ENCODE measurements around the gene FBF1.
A peak's percentile ranks its signal among the peaks of the same experiment; 100 is the strongest.
"Not testable (repeated sequence)": the region's sequence is repeated elsewhere in the genome, so short reads cannot be mapped to it uniquely, and the experiment has no call there.

FBF1 gene

DNA sequence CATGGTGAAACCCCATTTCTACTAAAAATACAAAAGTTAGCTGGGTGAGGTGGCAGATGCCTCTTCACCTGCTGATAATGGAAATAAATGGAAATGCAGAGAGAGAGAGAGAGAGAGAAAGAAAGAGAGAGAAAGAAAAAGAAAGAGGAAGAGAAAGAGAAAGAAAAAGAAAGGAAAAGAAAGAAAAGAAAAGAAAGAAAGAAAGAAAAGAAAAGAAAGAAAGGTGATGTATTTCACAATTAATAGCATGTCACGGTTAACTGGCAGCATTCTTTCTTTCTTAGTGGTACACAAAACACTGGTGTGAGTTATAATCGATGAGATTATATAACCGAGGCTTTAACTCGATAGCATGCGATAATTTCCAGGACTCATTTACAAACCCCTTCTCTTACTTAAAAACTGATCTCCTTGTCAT, 34.9 kb upstream of the FBF1 start:
- H4K20me1 ChIP-seq (ENCODE audit: control insufficient read depth, insufficient read depth, low read depth, low read length): no peaks in the 10 kb centered on the region
- peaks cover 25% of the 10 kb centered on the region for H3K79me2 ChIP-seq (ENCODE audit: control insufficient read depth, low read length)
- peaks cover 8% of the 10 kb centered on the region; the same call in 1 of the 2 replicates for H3F3A ChIP-seq (ENCODE audit: control insufficient read depth, insufficient read depth)
- H3K4me1 ChIP-seq (ENCODE audit: control insufficient read depth, low read length): peaks cover 21% of the 10 kb centered on the region
- H3K27me3 ChIP-seq (ENCODE audit: control insufficient read depth, low read length): no peaks in the 10 kb centered on the region
- no peak overlapping the region for H3K4me2 ChIP-seq (ENCODE audit: low read length)
- no peaks in the 10 kb centered on the region for H3K9me2 ChIP-seq (replicated peaks; ENCODE audit: control insufficient read depth, low read length)
- H3K9me3 ChIP-seq (ENCODE audit: control insufficient read depth, insufficient read depth, low read length): no peaks in the 10 kb centered on the region
- no peak for TF ChIP-seq EZH2phosphoT487 (IDR thresholded peaks at IDR 0.05; ENCODE audit: borderline replicate concordance, low read length)
- TF ChIP-seq, protein P1, sequence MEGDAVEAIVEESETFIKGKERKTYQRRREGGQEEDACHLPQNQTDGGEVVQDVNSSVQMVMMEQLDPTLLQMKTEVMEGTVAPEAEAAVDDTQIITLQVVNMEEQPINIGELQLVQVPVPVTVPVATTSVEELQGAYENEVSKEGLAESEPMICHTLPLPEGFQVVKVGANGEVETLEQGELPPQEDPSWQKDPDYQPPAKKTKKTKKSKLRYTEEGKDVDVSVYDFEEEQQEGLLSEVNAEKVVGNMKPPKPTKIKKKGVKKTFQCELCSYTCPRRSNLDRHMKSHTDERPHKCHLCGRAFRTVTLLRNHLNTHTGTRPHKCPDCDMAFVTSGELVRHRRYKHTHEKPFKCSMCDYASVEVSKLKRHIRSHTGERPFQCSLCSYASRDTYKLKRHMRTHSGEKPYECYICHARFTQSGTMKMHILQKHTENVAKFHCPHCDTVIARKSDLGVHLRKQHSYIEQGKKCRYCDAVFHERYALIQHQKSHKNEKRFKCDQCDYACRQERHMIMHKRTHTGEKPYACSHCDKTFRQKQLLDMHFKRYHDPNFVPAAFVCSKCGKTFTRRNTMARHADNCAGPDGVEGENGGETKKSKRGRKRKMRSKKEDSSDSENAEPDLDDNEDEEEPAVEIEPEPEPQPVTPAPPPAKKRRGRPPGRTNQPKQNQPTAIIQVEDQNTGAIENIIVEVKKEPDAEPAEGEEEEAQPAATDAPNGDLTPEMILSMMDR (IDR thresholded peaks at IDR 0.05; ENCODE audit: low read depth, low read length, poor library complexity, severe bottlenecking): no peak
- peaks cover 3% of the 10 kb centered on the region for H3K36me3 ChIP-seq (ENCODE audit: control insufficient read depth, low read length)
- H3K27ac ChIP-seq (ENCODE audit: low read depth, low read length): no peak overlapping the region
- no peak overlapping the region for H3K4me3 ChIP-seq (ENCODE audit: low read length)

DNA sequence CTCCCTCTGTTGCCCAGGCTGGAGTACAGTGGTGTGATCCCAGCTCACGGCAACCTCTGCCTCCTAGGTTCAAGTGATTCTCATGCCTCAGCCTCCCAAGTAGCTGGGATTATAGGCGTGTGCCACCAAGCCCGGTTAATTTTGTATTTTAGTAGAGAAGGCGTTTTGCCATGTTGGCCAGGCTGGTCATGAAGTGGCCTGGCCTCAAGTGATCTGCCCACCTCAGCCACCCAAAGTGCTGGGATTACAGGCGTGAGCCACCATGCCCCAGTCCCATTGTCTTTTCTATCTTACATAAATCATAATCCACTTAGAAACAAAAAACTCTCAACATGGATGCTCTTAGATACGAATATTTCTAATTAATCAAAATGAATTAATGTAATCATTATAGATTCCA, 34.3 kb upstream of the FBF1 start:
- H4K20me1 ChIP-seq (ENCODE audit: control insufficient read depth, insufficient read depth, low read depth, low read length); H3K36me3 ChIP-seq (ENCODE audit: control insufficient read depth, low read length); H3K27me3 ChIP-seq (ENCODE audit: control insufficient read depth, low read length); H3F3A ChIP-seq (ENCODE audit: control insufficient read depth, insufficient read depth); H3K4me3 ChIP-seq (ENCODE audit: low read length); H3K4me2 ChIP-seq (ENCODE audit: low read length); H3K27ac ChIP-seq (ENCODE audit: low read depth, low read length); H3K9me3 ChIP-seq (ENCODE audit: control insufficient read depth, insufficient read depth, low read length); H3K9me2 ChIP-seq (replicated peaks; ENCODE audit: control insufficient read depth, low read length): not testable (repeated sequence)
- peaks cover 19% of the 10 kb centered on the region for H3K79me2 ChIP-seq (ENCODE audit: control insufficient read depth, low read length)
- H3K4me1 ChIP-seq (ENCODE audit: control insufficient read depth, low read length): peaks cover 19% of the 10 kb centered on the region

DNA sequence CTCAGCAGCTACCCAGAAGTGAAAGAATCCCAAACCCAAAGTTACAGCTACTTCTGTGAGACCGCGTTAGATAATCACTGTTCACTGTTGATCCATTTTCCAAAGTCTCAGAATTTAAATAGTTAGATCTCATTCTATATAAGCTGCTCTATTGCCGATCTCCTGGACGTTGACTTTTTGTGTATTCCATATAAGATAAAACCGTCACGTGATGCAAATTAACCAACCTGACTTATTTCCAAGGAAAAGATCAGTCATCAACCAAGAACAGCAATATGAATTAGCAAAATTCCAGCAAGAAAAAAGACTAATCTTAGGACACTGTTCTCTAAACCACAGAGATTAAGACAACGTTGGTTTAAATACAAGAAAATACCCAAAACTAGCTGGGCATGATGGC, 29.8 kb upstream of the FBF1 start:
- TF ChIP-seq, protein P1 (IDR thresholded peaks at IDR 0.05; ENCODE audit: low read depth, low read length, poor library complexity, severe bottlenecking): no peak
- TF ChIP-seq EZH2phosphoT487 (IDR thresholded peaks at IDR 0.05; ENCODE audit: borderline replicate concordance, low read length): no peak
- 0 out of 2 replicates have a peak overlapping the region, but pooled peaks have one; percentile 50 for H3K4me2 ChIP-seq (ENCODE audit: low read length)
- peaks cover 4% of the 10 kb centered on the region; the same call in 1 of the 2 replicates for H3K36me3 ChIP-seq (ENCODE audit: control insufficient read depth, low read length)
- H3K9me2 ChIP-seq (replicated peaks; ENCODE audit: control insufficient read depth, low read length): no peaks in the 10 kb centered on the region
- H3K4me3 ChIP-seq (ENCODE audit: low read length): no peak overlapping the region
- no peaks in the 10 kb centered on the region; the same call in 1 of the 2 replicates for H3K79me2 ChIP-seq (ENCODE audit: control insufficient read depth, low read length)
- H3K27ac ChIP-seq (ENCODE audit: low read depth, low read length): no peak overlapping the region
- H3K27me3 ChIP-seq (ENCODE audit: control insufficient read depth, low read length): no peaks in the 10 kb centered on the region
- H3F3A ChIP-seq (ENCODE audit: control insufficient read depth, insufficient read depth): peaks cover 6% of the 10 kb centered on the region; the same call in 1 of the 2 replicates
- H3K9me3 ChIP-seq (ENCODE audit: control insufficient read depth, insufficient read depth, low read length): no peaks in the 10 kb centered on the region
- no peaks in the 10 kb centered on the region for H4K20me1 ChIP-seq (ENCODE audit: control insufficient read depth, insufficient read depth, low read depth, low read length)
- H3K4me1 ChIP-seq (ENCODE audit: control insufficient read depth, low read length): peaks cover 12% of the 10 kb centered on the region

DNA sequence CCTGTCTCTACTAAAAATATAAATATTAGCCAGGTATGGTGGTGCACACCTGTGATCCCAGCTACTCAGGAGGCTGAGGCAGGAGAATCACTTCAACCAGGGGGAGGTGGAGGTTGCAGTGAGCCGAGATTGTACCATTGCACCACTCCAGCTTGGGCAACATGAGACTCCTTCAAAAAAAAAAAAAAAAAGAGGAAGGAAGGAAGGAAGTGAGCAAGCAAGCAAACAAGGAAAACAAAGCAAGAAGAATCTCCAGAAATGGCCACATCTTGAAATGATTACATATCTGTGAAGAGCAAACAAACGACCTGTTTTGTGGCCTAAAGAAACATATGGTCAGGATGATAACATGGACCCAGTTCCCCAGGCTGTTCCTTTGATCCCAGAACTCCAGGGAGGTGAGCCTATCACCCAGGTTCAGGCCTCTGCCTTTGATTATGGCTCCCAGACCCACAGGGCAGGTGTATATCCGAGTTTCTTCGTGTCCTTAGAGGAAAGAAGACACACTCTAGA, 29.2 kb upstream of the FBF1 start:
- H3K27me3 ChIP-seq (ENCODE audit: control insufficient read depth, low read length): no peaks in the 10 kb centered on the region
- 0 out of 2 replicates have a peak overlapping the region, but pooled peaks have one; percentile 30 for H3K4me3 ChIP-seq (ENCODE audit: low read length)
- H3K9me2 ChIP-seq (replicated peaks; ENCODE audit: control insufficient read depth, low read length): no peaks in the 10 kb centered on the region
- H3K36me3 ChIP-seq (ENCODE audit: control insufficient read depth, low read length): peaks cover 4% of the 10 kb centered on the region; the same call in 1 of the 2 replicates
- no peaks in the 10 kb centered on the region; the same call in 1 of the 2 replicates for H3K79me2 ChIP-seq (ENCODE audit: control insufficient read depth, low read length)
- H3K9me3 ChIP-seq (ENCODE audit: control insufficient read depth, insufficient read depth, low read length): no peaks in the 10 kb centered on the region
- H3F3A ChIP-seq (ENCODE audit: control insufficient read depth, insufficient read depth): peaks cover 6% of the 10 kb centered on the region; the same call in 1 of the 2 replicates
- H4K20me1 ChIP-seq (ENCODE audit: control insufficient read depth, insufficient read depth, low read depth, low read length): no peaks in the 10 kb centered on the region
- H3K4me2 ChIP-seq (ENCODE audit: low read length): peak overlapping the region; percentile 50
- peaks cover 12% of the 10 kb centered on the region for H3K4me1 ChIP-seq (ENCODE audit: control insufficient read depth, low read length)
- H3K27ac ChIP-seq (ENCODE audit: low read depth, low read length): no peak overlapping the region
- TF ChIP-seq, protein P1 (IDR thresholded peaks at IDR 0.05; ENCODE audit: low read depth, low read length, poor library complexity, severe bottlenecking): no peak
- TF ChIP-seq EZH2phosphoT487 (IDR thresholded peaks at IDR 0.05; ENCODE audit: borderline replicate concordance, low read length): no peak

DNA sequence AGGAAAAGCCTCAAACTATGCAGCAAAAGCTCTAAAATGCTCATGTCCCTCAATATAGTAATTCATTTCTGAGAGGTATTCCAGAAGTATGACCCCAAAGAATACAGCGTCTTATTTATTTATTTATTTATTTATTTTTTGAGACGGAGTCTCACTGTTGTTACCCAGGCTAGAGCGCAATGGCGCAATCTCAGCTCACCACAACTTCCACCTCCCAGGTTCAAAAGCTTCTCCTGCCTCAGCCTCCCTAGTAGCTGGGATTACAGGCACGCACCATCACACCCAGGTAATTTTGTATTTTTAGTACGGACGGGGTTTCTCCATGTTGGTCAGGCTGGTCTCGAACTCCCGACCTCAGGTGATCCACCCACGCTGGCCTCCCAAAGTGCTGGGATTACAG, 28.2 kb upstream of the FBF1 start:
- not testable (repeated sequence) for H3K4me3 ChIP-seq (ENCODE audit: low read length); H3K36me3 ChIP-seq (ENCODE audit: control insufficient read depth, low read length); H4K20me1 ChIP-seq (ENCODE audit: control insufficient read depth, insufficient read depth, low read depth, low read length); H3K9me3 ChIP-seq (ENCODE audit: control insufficient read depth, insufficient read depth, low read length); H3K9me2 ChIP-seq (replicated peaks; ENCODE audit: control insufficient read depth, low read length); H3K79me2 ChIP-seq (ENCODE audit: control insufficient read depth, low read length); H3K27me3 ChIP-seq (ENCODE audit: control insufficient read depth, low read length); H3K27ac ChIP-seq (ENCODE audit: low read depth, low read length); H3K4me2 ChIP-seq (ENCODE audit: low read length); H3F3A ChIP-seq (ENCODE audit: control insufficient read depth, insufficient read depth)
- peaks cover 12% of the 10 kb centered on the region for H3K4me1 ChIP-seq (ENCODE audit: control insufficient read depth, low read length)
